H1 (cell line): ENCODE measurements around the gene DRGX. TPM values are rescaled to one million over a fixed set of nuclear protein-coding genes. Genes with fewer than 3 reads are reported as not detected.

Experiments used
- ASH2L ChIP-seq: fragments of 200-600, 300-600 bp; sonication (generic); IDR thresholded peaks from one replicate; pipeline ENCODE4 v1.7.1; 2017; ENCODE audit warnings: low read length
- BACH1 ChIP-seq: IDR thresholded peaks from 2 replicates; pipeline ENCODE4 v1.6.1; 2012; ENCODE audit warnings: low read length, improper control_type of control experiment
- FOSL1 ChIP-seq: IDR thresholded peaks from 2 replicates; pipeline ENCODE4 v1.6.1; 2011; ENCODE audit warnings: mild to moderate bottlenecking, low read depth, low read length, moderate library complexity; ENCODE audit not compliant: insufficient read depth
- GABPA ChIP-seq: IDR thresholded peaks from 2 replicates; pipeline ENCODE4 v1.6.1; 2011; ENCODE audit warnings: mild to moderate bottlenecking, low read length, moderate library complexity, borderline replicate concordance; ENCODE audit not compliant: insufficient read depth
- SP1 ChIP-seq: IDR thresholded peaks from 2 replicates; pipeline ENCODE4 v1.6.1; 2011; ENCODE audit warnings: low read depth, low read length
- SUZ12 ChIP-seq: fragments of 200-600 bp; sonication (generic); IDR thresholded peaks from 2 replicates; pipeline ENCODE4 v1.6.1; 2012; ENCODE audit warnings: mild to moderate bottlenecking, inconsistent platforms, low read length, moderate library complexity, mixed read lengths
- TEAD4 ChIP-seq: IDR thresholded peaks from 2 replicates; pipeline ENCODE4 v1.6.1; 2012; ENCODE audit warnings: low read depth, low read length, inconsistent platforms, mixed read lengths
- polyA plus RNA-seq, 7 experiments: library from polyadenylated mRNA; depleted of rRNA in 3 of 7; stranded (reverse) in 5 of 7; unstranded in 2 of 7; fragments of >200 nt in 5 of 7; fragments of 200-250 nt in 2 of 7; gene quantifications; 1 replicate in 5 of 7; 2 replicates in 1 of 7; 4 replicates in 1 of 7; pipeline versions ENCODE4 v1.2.1 to v1.2.3, GENCODE V29; 2011 to 2013; ENCODE audit warnings: missing spikeins in 2 of 7, mixed read lengths in 2 of 7
- total RNA-seq: library from RNA; stranded (reverse); fragmentation: NEBNext Ultra II Directional; extraction: Animal tissue kit (Norgen Biotek cat#: 25700); gene quantifications from 2 replicates; pipeline ENCODE4 v1.2.1, GENCODE V29; 2021
- TF ChIP-seq, protein P1 (sequence below): fragments of 300-600 bp; sonication (generic); IDR thresholded peaks from 2 replicates; pipeline ENCODE4 v1.7.1; 2012; ENCODE audit warnings: low read length, moderate library complexity, mild to moderate bottlenecking, inconsistent platforms; ENCODE audit not compliant: insufficient replicate concordance
- TF ChIP-seq, protein P2 (sequence below): IDR thresholded peaks from 2 replicates; pipeline ENCODE4 v1.6.1; 2011; ENCODE audit warnings: low read length, improper control_type of control experiment

The DRGX gene
- total and polyA plus RNA-seq, 2 of the 8 experiments (the other 6 are each of a cell fraction or from before 2014, with no cell fraction given), result not detected

GRCh38 chr10:49398000-49398861, 2.3 kb upstream of the DRGX start (continued):
- TF ChIP-seq, protein P1, sequence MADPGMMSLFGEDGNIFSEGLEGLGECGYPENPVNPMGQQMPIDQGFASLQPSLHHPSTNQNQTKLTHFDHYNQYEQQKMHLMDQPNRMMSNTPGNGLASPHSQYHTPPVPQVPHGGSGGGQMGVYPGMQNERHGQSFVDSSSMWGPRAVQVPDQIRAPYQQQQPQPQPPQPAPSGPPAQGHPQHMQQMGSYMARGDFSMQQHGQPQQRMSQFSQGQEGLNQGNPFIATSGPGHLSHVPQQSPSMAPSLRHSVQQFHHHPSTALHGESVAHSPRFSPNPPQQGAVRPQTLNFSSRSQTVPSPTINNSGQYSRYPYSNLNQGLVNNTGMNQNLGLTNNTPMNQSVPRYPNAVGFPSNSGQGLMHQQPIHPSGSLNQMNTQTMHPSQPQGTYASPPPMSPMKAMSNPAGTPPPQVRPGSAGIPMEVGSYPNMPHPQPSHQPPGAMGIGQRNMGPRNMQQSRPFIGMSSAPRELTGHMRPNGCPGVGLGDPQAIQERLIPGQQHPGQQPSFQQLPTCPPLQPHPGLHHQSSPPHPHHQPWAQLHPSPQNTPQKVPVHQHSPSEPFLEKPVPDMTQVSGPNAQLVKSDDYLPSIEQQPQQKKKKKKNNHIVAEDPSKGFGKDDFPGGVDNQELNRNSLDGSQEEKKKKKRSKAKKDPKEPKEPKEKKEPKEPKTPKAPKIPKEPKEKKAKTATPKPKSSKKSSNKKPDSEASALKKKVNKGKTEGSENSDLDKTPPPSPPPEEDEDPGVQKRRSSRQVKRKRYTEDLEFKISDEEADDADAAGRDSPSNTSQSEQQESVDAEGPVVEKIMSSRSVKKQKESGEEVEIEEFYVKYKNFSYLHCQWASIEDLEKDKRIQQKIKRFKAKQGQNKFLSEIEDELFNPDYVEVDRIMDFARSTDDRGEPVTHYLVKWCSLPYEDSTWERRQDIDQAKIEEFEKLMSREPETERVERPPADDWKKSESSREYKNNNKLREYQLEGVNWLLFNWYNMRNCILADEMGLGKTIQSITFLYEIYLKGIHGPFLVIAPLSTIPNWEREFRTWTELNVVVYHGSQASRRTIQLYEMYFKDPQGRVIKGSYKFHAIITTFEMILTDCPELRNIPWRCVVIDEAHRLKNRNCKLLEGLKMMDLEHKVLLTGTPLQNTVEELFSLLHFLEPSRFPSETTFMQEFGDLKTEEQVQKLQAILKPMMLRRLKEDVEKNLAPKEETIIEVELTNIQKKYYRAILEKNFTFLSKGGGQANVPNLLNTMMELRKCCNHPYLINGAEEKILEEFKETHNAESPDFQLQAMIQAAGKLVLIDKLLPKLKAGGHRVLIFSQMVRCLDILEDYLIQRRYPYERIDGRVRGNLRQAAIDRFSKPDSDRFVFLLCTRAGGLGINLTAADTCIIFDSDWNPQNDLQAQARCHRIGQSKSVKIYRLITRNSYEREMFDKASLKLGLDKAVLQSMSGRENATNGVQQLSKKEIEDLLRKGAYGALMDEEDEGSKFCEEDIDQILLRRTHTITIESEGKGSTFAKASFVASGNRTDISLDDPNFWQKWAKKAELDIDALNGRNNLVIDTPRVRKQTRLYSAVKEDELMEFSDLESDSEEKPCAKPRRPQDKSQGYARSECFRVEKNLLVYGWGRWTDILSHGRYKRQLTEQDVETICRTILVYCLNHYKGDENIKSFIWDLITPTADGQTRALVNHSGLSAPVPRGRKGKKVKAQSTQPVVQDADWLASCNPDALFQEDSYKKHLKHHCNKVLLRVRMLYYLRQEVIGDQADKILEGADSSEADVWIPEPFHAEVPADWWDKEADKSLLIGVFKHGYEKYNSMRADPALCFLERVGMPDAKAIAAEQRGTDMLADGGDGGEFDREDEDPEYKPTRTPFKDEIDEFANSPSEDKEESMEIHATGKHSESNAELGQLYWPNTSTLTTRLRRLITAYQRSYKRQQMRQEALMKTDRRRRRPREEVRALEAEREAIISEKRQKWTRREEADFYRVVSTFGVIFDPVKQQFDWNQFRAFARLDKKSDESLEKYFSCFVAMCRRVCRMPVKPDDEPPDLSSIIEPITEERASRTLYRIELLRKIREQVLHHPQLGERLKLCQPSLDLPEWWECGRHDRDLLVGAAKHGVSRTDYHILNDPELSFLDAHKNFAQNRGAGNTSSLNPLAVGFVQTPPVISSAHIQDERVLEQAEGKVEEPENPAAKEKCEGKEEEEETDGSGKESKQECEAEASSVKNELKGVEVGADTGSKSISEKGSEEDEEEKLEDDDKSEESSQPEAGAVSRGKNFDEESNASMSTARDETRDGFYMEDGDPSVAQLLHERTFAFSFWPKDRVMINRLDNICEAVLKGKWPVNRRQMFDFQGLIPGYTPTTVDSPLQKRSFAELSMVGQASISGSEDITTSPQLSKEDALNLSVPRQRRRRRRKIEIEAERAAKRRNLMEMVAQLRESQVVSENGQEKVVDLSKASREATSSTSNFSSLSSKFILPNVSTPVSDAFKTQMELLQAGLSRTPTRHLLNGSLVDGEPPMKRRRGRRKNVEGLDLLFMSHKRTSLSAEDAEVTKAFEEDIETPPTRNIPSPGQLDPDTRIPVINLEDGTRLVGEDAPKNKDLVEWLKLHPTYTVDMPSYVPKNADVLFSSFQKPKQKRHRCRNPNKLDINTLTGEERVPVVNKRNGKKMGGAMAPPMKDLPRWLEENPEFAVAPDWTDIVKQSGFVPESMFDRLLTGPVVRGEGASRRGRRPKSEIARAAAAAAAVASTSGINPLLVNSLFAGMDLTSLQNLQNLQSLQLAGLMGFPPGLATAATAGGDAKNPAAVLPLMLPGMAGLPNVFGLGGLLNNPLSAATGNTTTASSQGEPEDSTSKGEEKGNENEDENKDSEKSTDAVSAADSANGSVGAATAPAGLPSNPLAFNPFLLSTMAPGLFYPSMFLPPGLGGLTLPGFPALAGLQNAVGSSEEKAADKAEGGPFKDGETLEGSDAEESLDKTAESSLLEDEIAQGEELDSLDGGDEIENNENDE, result no peak
- TF ChIP-seq BACH1 (no peak), ASH2L (peak; percentile 30), GABPA (no peak), TEAD4 (no peak), FOSL1 (no peak), SUZ12 (no peak), SP1 (no peak)
- TF ChIP-seq, protein P2, sequence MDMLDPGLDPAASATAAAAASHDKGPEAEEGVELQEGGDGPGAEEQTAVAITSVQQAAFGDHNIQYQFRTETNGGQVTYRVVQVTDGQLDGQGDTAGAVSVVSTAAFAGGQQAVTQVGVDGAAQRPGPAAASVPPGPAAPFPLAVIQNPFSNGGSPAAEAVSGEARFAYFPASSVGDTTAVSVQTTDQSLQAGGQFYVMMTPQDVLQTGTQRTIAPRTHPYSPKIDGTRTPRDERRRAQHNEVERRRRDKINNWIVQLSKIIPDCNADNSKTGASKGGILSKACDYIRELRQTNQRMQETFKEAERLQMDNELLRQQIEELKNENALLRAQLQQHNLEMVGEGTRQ, result no peak
